Upper lobe of left lung (tissue), 6 donors: ENCODE data around the gene CARMIL1. TPM values are rescaled to one million over a fixed set of nuclear protein-coding genes. Genes with fewer than 3 reads are reported as not detected.

Experiments used
- ATAC-seq, 2 donors: fragments of 200-7000 bp; cut with Tn5 transposase; one replicate each; pipeline ENCODE4 v1.9.1; 2022; ENCODE audit warnings: mild to moderate bottlenecking in 2 of 2, moderate library complexity in 2 of 2; ENCODE audit not compliant: low FRiP score in 2 of 2
- DNase-seq, 2 donors: peaks; one replicate each; pipeline ENCODE4 v3.0.0-alpha.2; 2019 to 2020
- H3K27ac ChIP-seq, 4 donors: fragments of 200-600 bp; sonication (generic); one replicate each; pipeline ENCODE4 v1.5.1; 2016 to 2019
- H3K27me3 ChIP-seq, 4 donors: fragments of 200-600 bp; sonication (generic); one replicate each; pipeline ENCODE4 v1.5.1; 2017 to 2019
- H3K36me3 ChIP-seq, 4 donors: fragments of 200-600 bp; sonication (generic); one replicate each; pipeline ENCODE4 v1.5.1; 2016 to 2019
- H3K4me1 ChIP-seq, 4 donors: fragments of 200-600 bp; sonication (generic); one replicate each; pipeline ENCODE4 v1.5.1; 2018 to 2019
- H3K4me3 ChIP-seq, 4 donors: fragments of 200-600 bp; sonication (generic); one replicate each; pipeline ENCODE4 v1.5.1; 2017 to 2019; ENCODE audit warnings: mild to moderate bottlenecking in 2 of 4, moderate library complexity in 1 of 4
- H3K9me3 ChIP-seq, 4 donors: fragments of 200-600 bp; sonication (generic); one replicate each; pipeline ENCODE4 v1.5.1; 2018 to 2019
- CTCF ChIP-seq, 6 experiments: fragments of 450-650 bp in 4 of 6; fragments of 200-600 bp in 2 of 6; sonication (generic) in 2 of 6; IDR thresholded peaks; one replicate each; pipeline ENCODE4 v1.5.1; 2016 to 2019; ENCODE audit warnings: antibody characterized with exemption in 6 of 6
- EP300 ChIP-seq, 4 donors: sonication (generic); formaldehyde crosslinking; IDR thresholded peaks; one replicate each; pipeline ENCODE4 v1.5.1; 2017; ENCODE audit warnings: antibody characterized with exemption in 4 of 4, control low read depth in 2 of 4
- POLR2A ChIP-seq, 4 donors: fragments of 450-650 bp; IDR thresholded peaks; one replicate each; pipeline ENCODE4 v1.5.1; 2016 to 2017; ENCODE audit warnings: antibody characterized with exemption in 4 of 4, mild to moderate bottlenecking in 2 of 4
- POLR2AphosphoS5 ChIP-seq, 2 donors: sonication (generic); formaldehyde crosslinking; IDR thresholded peaks; one replicate each; pipeline ENCODE4 v1.5.1; 2017; ENCODE audit warnings: antibody characterized with exemption in 2 of 2
- WGBS, 2 donors: methylation state at CpG; one replicate each; pipeline ENCODE4 v1.1.5; 2017 to 2018; 5-methylcytosine and 5-hydroxymethylcytosine counted together
- total RNA-seq, 6 donors: library from RNA; depleted of rRNA in 4 of 6; stranded (reverse); fragments of >200 nt in 4 of 6; gene quantifications; one replicate each; pipeline versions ENCODE4 v1.1.0 to v1.2.1, GENCODE V29; 2016 to 2021
- donor health status: DM: no; HTN: no; CAD: no; lungs with moderate emphysema.
- donor health status: DM: no; HTN: yes; CAD: no; lungs with severe emphysema.

Gene CARMIL1
- total RNA-seq, 6 donors from 2014 or later, result 19.8 to 78.6 (median 44.9) TPM

- H3K4me3 ChIP-seq, result no peak overlapping the region
- H3K9me3 ChIP-seq, result no peaks in the 10 kb centered on the region
- no peaks in the 10 kb centered on the region for H3K4me1 ChIP-seq
- no peak for TF ChIP-seq POLR2A (IDR thresholded peaks at IDR 0.05)
- no peak for TF ChIP-seq EP300 (IDR thresholded peaks at IDR 0.05)
- TF ChIP-seq POLR2AphosphoS5 (IDR thresholded peaks at IDR 0.05), result no peak
- TF ChIP-seq CTCF (IDR thresholded peaks at IDR 0.05), result no peak
- WGBS, 2 donors, result 82 to 85% methylated on average over 1 of the region's 1 CpG
- H3K27ac ChIP-seq, result no peak overlapping the region
- H3K36me3 ChIP-seq, result peaks cover 0 to 24% (median 3%) of the 10 kb centered on the region in 4 donors
- ATAC-seq (no peak), DNase-seq (no peak)
- H3K27me3 ChIP-seq, result no peaks in the 10 kb centered on the region
Observed at GRCh38 chr6:25613415-25613814, 334.2 kb downstream of the CARMIL1 start.

DNA sequence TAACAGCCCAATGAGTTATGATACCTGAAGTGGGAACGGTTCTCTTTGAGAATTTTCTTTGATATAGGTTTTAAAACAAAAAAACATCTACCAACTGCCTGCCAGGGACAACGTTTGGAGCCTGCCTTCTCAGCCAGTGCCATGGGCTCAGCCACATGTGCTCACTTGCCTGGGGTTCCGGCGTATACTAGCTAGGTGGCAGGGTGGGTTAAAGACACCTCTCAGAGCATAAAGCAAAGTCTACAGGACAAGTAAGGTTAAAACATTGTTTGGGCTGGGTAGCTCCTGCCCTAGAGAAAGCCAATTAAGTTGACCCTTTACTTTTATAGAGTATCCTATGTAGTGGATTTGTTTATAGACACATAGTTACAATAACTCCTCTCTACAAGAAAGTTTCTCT is 334.9 kb downstream of the CARMIL1 start:
- DNase-seq (no peak), ATAC-seq (no peak)
- no peak overlapping the region for H3K4me3 ChIP-seq
- no peak for TF ChIP-seq EP300 (IDR thresholded peaks at IDR 0.05)
- H3K27ac ChIP-seq, result no peak overlapping the region
- H3K27me3 ChIP-seq, result no peaks in the 10 kb centered on the region
- no peaks in the 10 kb centered on the region for H3K9me3 ChIP-seq
- H3K4me1 ChIP-seq, result no peaks in the 10 kb centered on the region
- 77 to 85% methylated on average over 4 of the region's 4 CpGs for WGBS, 2 donors
- peaks cover 0 to 24% (median 3%) of the 10 kb centered on the region in 4 donors for H3K36me3 ChIP-seq

DNA sequence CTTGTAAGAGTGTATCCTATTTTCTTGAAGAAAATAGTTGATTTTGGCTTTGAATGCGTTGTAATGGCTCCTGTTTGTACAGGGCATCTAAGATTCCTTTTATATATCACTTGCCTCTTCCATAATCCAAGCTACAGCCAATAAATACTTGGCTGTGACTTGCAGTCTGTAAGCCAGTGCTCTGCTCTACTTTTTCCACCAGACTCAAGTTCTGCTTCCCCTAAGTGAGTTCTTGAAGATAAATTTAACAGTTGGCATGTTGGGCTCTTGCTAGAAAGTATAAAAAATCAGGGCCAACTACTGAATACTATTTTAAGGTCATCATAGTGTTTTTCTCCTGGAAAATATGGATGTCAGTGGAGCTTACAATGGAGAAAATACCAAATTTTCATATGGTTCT is 336.3 kb downstream of the CARMIL1 start:
- no peaks in the 10 kb centered on the region for H3K4me1 ChIP-seq
- ATAC-seq (no peak), DNase-seq (no peak)
- no peak overlapping the region for H3K4me3 ChIP-seq
- H3K36me3 ChIP-seq, result peaks cover 0 to 17% (median 0%) of the 10 kb centered on the region in 4 donors
- 88 to 93% methylated on average over 1 of the region's 1 CpG for WGBS, 2 donors
- H3K9me3 ChIP-seq, result no peaks in the 10 kb centered on the region
- no peak overlapping the region for H3K27ac ChIP-seq
- TF ChIP-seq EP300 (IDR thresholded peaks at IDR 0.05) (no peak), POLR2A (IDR thresholded peaks at IDR 0.05) (no peak), CTCF (IDR thresholded peaks at IDR 0.05) (no peak), POLR2AphosphoS5 (IDR thresholded peaks at IDR 0.05) (no peak)
- H3K27me3 ChIP-seq, result no peaks in the 10 kb centered on the region

- ATAC-seq (no peak), DNase-seq (no peak)
- TF ChIP-seq EP300 (IDR thresholded peaks at IDR 0.05), result no peak
- TF ChIP-seq POLR2A (IDR thresholded peaks at IDR 0.05), result no peak
- no peak for TF ChIP-seq POLR2AphosphoS5 (IDR thresholded peaks at IDR 0.05)
- TF ChIP-seq CTCF (IDR thresholded peaks at IDR 0.05), result no peak
- Histone ChIP-seq H3K27ac (no peak overlapping the region), H3K27me3 (no peaks in the 10 kb centered on the region), H3K36me3 (peaks cover 0 to 10% (median 0%) of the 10 kb centered on the region in 4 donors), H3K9me3 (no peaks in the 10 kb centered on the region), H3K4me3 (no peak overlapping the region), H3K4me1 (no peaks in the 10 kb centered on the region)
- 86 to 87% methylated on average over 2 of the region's 2 CpGs for WGBS, 2 donors
Observed at GRCh38 chr6:25617997-25618396, 338.8 kb downstream of the CARMIL1 start.

- DNase-seq (no peak), ATAC-seq (no peak)
- Histone ChIP-seq H3K27me3 (no peaks in the 10 kb centered on the region), H3K4me3 (no peak overlapping the region), H3K36me3 (peaks cover 0 to 5% (median 0%) of the 10 kb centered on the region in 4 donors), H3K4me1 (no peaks in the 10 kb centered on the region), H3K27ac (no peak overlapping the region), H3K9me3 (no peaks in the 10 kb centered on the region)
- TF ChIP-seq CTCF (IDR thresholded peaks at IDR 0.05) (no peak), POLR2AphosphoS5 (IDR thresholded peaks at IDR 0.05) (no peak), POLR2A (IDR thresholded peaks at IDR 0.05) (no peak), EP300 (IDR thresholded peaks at IDR 0.05) (no peak)
- WGBS, 2 donors, result 73 to 75% methylated on average over 4 of the region's 4 CpGs
Observed at GRCh38 chr6:25619217-25619616, 340.0 kb downstream of the CARMIL1 start.
